Activated CD8-positive, alpha-beta memory T cell treated with anti-CD3 and anti-CD28 coated beads for 1 hour (primary cell): Measurements from ENCODE around the gene MACROD1.
"Not testable (repeated sequence)": the region's sequence is repeated elsewhere in the genome, so short reads cannot be mapped to it uniquely, and the experiment has no call there.

Experiments used
- DNase-seq, 2 donors: peaks; one replicate each; pipeline ENCODE4 v3.0.0-alpha.2; 2020; ENCODE audit warnings: low read depth in 1 of 2; ENCODE audit errors: extremely low read depth in 1 of 2

The MACROD1 gene

GRCh38 chr11:64185693-64186491, 20.0 kb upstream of the MACROD1 start, which contains the start of gene STIP1:
Gene STIP1, plus strand, starts transcription at chr11:64186171. Its CDS starts 91 bp downstream, at chr11:64186262.
- peak; percentile 96 to 99 for DNase-seq

DNA sequence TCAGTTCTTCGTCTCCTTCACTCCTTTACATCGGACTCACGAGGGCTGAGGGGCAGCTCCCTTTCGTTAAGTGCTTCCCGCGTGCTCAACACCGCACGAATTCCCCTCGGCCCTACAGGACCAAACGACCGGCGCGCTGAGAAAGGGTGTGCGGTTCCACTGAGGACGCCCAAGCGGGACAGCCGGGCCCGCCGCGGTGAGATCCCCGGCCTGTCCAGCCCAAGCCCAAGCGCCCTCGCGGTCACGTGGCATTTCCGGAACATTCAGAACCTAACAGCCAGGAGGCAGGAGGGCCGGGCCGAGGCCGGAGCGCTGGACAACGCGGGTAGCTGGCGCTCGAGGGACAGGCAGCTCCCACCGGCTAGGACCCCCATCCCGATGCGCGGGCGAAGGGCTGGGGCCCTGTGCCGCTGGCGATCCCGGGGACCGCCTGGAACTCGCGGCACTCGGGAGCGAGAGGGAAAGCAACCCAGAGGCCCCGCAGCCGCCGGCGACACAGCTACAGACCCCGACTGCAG, 19.3 kb upstream of the MACROD1 start:
- no peak for DNase-seq

- no peak for DNase-seq
Observed at GRCh38 chr11:64183890-64184289, 18.0 kb upstream of the MACROD1 start.

DNA sequence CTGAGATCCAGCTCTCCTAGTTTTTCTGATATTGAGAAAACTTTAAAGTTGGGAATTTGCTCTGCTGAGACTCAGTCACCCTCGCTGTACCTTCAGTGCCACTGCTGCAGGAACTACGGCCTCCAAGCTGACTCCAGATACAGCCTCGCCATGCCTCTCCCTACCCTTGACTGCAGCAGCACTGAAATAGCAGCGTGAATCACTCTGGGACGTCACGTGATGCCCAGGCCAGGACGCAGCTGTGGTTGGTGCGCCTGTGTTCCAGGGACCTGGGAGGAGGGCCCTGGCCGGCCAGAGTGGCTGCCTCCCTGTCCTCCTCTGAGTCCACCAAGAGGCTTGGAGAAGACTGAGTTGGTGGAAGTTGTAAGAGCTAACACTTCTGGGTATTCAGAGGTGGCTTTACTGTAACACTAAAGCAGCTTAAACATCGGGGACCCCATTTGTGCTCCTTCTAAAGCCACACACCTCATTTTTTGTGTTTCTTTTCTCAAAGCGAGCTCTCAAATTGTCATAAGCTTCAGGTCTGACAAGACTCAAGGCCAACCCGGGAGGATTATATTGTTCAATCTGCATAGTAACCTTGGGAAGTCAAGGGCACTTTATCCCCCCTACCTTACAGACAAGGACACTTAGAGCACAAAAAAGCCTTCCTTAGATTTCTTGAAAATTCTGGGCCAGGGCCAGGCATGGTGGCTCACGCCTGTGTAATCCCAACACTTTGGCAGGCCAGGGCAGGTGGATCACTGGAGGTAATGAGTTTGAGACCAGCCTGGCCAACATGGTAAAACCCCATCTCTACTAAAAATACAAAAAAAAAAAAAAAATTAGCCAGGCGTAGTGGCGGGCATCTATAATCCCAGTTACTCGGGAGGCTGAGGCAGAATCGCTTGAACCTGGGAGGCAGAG, 15.8 kb upstream of the MACROD1 start:
- no peak for DNase-seq

GRCh38 chr11:64180891-64181290, 15.0 kb upstream of the MACROD1 start:
- no peak for DNase-seq

DNA sequence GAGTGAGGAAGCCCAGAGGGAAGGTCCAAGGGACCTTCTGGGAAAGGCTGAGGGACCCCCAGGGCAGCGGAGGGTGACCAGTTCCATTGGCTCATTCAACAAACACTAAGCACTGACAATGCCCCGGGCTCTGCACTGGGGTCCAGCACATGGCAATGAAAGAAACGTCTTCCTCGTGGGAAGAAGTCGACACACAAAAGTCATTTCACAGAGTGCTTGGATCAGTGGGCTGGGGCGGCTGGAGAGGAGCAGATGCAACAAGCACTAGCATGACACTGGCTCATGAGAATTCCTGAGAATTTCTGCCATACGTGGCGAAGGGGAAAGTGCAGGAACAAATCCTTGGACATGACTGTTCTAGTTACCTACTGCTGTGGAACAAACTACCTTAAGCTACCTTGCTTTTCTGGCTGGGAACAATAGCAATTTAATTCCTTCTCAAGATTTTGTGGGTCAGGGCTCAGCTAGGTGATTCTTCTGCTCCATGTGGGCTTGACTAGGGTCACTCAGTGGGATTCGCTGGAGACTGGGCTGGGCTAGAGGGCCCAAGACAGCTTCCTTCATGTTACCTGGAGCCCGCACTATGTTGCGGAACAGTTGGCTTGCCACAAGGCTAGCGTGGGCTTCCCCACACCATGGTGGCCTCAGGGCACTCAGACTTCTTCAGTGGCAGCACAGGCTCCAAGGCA, 13.2 kb upstream of the MACROD1 start:
- DNase-seq = no peak

DNA sequence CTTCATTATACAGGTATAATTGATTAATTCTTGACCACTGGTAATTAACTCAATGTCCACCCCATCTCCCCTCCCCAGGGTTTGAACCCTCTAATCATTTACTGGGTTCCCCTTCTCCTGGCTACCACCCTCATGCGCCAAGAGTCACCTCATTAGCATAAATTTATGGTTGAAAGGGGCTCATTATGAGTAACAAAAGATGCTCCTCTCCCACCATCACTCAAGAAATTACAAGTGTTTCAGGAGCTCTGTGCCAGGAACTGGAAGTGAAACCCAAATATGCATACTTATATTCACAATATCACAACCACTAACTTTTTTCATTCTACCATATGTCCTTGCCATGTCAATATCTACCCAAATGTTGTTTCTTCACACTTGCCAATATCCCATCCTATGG, 12.3 kb upstream of the MACROD1 start:
- DNase-seq = no peak

DNA sequence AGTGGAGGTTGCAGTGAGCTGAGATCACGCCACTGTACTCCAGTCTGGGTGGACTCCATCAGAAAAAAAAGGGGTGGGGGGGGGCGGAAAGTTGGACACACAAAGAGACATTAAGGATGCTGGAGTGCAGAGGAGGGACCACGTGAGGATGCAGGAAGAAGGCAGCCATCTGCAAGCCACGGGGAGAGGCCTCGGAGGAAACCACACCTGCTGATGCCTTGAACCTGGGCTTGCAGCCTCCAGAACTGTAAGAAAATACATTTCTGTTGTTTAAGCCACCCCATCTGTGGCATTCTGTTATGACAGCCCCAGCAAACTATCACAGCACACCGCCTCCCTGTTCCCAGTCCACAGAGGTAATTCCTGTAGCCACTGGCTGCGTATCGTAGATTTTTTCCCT, 10.8 kb upstream of the MACROD1 start:
- no peak for DNase-seq

DNA sequence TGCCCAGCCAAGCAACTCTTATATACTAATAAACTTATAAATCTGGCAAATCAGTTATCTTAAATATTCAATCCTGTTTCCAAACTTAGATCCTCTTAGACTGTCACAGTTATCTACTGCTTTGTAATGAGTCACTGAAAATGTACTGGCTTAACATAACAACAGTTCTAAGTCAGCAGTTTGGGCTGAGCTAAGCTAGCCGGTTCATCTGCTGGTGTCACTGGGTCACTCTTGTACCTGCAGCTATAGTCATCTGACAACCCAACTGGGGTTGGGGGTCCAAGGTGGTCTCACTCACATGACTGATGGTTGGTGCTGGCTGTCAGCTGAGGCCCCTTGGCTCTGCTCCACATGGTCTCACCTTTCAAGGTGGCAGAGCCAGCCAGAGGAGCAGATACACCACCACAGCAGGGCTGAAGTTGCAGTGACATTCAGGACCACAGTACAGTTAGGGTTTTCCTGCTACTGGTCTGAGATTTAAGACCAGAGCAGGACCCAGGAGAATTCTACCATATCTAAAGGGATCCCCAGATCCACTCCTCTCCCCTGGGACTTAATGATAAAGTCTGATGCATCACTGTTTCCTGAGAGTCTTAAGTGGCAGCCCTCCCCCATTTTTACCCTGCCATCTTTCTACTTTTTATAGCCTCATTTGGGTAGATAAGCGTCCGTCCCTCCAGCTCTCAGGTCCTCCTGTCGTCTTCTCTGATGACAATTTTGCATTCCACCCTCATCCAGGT, 7.9 kb upstream of the MACROD1 start:
- DNase-seq = no peak

DNA sequence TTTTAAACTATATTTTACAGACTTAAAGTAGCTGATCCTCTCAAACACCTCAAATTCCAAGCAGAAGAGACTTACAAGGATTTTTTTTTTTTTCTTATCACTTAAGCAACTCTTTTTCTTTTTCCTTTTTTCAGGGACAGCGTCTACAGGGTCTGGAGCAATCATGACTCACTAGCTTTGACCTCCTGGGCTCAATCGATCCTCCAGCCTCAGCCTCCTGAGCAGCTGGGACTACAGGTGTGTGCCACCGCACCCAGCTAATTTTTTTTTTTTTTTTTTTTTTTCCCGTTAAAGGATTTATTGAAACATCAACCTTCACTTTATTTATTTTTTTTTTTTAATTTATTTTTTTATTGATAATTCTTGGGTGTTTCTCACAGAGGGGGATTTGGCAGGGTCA, 4.5 kb upstream of the MACROD1 start:
- no peak for DNase-seq

DNA sequence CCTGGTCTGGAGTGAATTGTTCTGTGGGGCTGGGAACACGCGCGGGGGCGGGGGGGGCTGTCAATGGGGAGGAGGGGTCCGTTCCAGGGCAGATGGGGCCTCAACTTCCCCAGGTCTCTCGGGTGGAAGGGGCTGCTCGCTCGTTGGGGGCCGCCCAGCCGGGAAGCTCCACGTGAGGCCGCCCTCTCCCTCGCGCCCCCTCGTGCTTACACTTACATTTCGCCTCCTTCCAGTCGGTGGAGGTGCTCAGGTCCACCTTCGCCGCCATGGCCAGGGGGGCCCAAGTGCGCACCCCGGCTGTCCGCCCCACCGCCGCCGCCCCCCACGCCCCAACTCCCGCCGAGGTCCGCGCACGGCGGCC, 452 bp downstream of the MACROD1 start:
- DNase-seq = no peak

- DNase-seq = no peak
Observed at GRCh38 chr11:64164392-64165312, 1.3 kb downstream of the MACROD1 start.

DNA sequence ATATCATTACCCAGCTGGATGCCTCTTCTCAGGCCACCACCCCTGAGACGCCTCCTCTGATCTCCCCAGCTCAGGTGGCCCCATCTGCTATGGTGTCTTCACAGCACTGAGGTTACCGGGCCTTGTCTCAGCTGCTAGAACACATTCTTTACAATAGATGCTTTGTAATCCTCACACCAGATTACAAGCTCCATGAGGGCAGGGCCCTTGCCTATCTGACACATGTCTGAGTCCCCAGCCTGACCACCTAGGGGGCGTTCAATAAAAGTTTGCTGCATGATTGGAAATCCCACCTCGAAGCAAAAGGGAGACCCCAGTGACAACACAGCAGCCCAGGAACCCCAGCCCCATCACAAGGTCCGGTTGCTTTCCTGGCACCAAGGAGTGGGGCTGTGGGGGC, 2.0 kb downstream of the MACROD1 start:
- DNase-seq = no peak

- DNase-seq = not testable (repeated sequence)
Observed at GRCh38 chr11:64162769-64163168, 3.1 kb downstream of the MACROD1 start.

GRCh38 chr11:64161037-64161436, 4.9 kb downstream of the MACROD1 start:
- no peak for DNase-seq

DNA sequence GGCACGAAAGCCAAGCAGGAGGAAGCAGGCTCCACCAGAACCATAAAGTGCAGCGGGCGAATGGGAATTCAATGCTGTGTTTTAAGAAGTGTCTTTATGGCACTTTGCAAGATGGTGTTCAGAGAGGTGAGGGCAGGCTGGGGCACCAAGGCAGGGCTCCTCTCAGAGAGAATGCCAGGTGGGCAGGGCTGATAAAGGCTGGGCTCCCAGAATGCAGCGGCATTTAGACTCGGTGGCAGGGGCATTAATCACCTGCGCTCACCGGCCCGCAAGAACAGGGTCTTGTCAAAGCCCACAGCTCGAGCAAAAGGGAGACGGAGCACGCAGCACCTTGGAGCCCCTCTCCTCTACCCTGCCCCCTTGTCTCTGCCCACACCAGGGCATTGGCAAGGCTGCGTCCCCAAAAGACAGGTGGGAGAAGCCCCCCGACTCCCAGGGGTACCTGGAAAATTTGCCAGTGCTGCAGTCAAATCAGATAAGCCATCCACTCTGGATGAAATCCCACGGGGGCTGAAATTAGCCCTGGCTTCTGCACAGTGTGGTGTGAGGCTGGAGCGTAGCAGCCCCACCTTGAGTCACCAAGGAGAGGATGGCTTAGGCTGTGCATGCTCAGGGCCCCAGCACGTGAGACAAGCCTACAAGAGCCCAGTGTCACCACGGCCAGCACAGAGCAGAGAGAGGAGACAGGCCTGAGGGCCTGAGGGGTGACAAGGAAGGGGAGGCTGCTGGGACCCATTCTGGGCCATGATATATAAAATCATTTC, 8.1 kb downstream of the MACROD1 start:
- DNase-seq = no peak

DNA sequence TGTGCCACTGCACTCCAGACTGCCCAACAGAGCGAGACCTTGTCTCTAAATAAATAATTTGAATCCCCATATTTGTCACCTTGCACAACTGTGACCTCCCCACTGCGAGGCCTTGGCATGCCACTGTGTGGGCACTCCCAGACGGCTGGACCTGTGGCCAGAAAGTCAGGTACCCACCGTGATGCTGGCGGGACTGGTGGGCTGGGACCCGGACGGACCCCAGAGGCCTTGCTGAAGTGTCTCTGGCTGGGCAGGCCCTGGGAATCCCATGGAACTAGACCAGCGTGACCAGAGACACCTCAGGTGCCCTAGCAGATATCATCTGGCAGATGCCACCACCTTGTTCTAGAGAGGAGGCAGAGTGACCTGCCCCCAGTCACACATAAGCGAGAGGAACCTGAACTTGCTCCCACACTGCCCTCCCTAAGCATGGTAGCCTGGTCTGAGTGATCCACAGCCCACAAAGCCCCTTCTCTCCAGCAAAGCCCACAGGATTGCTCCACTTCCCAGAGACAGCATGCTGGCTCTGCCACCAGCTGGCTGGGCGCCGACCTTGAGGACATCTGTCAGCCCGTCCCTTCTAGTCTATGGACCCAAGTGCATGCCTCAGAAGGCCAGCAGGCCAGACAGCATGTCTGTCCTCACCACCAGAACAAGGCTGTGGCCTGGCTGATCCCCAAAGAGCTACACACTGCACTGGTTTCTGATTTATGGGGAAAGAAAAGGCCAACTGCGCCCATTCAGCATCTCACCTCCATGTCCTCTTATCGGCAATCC, 9.5 kb downstream of the MACROD1 start:
- DNase-seq = no peak

DNA sequence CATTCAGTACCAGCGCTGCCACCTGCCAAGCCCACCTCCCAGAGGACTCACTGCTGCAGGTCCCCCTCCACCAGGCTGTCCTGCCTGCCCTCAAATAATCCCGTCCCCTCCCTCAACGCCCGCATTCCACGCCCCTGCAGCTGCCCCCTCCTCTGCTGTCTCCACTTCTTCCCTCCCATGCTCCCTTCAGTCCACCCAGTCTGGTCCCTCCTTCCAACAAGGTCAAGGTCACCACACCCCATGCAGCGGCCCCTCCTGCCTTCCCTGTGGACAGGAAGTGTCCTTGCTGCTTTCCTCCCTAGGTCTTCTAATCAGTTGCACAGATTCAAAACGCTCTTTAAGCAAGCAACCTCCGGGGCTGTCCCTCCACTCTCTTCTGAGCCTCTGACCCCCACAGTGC, 12.1 kb downstream of the MACROD1 start:
- no peak for DNase-seq
